GM18909 (cell line): ENCODE results near the gene KIAA1671.

Source experiments
- ATAC-seq: cut with Tn5 transposase; IDR thresholded peaks from one replicate; pipeline ENCODE4 v1.9.1; 2021; ENCODE audit warnings: mild to moderate bottlenecking; ENCODE audit not compliant: unreplicated experiment, poor library complexity

The KIAA1671 gene

DNA sequence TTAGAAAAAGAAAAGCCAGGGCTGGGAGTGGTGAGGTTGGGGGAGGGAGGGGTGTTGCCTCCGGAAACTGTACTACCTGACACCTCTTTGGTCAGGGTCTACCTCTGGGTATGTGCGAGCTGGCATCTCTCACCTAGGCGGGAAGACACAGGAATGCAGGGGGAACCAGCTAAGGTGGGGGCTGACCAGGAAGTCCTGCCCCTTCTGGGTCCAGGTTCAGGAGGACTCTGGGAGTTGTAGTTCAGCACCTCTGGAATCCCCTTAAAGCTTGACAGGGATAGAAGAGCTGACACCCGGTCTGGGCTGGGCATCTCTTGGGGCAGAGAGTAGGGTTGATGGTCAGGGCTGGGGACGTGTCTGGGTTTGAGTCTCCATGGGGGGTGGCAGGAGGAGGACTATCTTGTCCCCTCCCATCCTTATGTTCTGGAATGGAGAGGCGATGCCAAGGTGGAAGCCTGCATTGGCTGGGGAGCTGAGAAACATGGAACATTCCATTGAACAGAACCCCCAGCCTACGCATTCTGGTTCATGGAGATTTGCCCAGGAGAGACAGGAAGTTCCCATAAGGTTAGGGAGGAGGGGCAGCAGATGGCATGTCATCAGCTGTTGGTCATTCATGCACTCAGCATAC lies 2.1 kb upstream of the KIAA1671 start:
- no peak for ATAC-seq

DNA sequence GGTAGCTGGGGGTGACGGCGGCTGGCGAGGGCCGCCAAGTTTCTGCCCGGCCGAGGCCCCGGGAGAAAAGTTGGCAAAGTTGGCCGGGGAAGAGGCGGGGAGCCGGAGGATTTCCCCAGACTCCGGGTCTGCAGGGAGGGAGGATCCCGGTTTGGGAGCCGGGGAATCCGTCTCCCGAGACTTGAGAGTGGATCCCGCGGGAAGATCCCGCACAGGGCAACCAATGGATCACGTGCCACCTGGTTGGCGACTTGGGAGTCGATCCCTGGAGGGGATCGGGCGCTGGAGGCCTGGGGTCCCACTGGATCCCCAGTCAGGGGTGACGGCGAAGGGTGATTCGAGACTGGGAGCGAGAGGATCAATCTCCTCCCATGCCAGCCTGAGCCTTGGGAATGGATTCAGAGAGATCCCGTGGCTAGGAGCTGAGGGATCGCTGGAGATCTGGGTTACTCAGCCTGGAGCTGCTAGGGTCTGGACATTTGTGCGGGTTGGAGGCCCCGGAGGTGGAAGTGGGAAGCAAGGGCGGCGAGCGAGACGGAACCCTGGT lies 394 bp downstream of the KIAA1671 start:
- peak; percentile 3 for ATAC-seq

DNA sequence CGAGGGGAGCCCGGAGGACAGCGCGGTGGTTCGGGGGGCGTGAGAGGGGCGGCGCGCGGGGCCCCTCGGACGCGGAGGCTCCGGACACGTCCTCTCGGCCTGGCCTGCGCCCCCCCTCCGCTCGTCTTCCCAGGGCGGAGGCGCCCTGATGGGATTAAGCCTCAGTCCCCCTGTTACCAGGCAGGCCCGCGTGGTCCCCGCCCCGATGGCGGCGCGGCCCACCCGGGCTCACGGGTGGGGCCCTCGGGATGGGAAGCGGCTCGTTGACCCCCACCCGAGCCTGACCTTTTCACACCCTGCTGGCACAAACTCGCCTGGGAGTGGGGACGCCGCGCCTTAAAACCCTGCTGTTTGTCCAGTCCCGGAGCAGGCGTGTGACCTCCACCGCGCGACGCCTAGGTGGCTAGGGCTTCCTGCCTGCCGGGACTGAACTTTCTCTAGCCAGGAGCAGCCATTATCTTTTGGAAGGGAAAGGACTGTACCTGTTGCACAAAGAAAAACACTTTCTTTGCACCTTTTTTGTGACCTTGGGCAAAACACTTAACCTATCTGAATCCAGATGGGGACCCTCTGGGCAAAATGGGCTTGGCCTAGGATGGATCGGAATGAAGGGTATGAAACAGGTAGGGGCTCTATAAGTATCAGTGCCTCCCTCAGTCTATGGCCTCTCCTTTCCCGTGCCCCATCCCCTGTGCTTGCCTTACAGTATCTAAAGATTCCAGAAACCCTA lies 1.0 kb downstream of the KIAA1671 start:
- ATAC-seq: no peak

DNA sequence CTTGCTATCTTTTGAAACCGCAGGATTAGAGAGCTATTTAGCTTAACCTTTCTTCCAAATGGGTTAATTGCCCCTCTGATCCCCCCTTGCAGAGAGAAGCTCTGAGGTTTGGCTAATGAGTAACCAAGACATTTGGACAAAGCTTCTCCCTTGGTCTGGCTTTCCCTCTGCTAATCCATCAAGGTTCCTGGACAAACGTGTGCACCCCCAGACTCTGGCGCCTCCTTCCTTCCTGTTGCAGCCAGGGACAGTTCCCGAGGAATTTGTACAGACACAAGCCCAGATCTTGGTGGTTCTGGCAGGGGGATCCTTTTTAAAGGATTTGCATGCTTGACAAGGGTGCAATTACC lies 1.6 kb downstream of the KIAA1671 start:
- no peak for ATAC-seq

DNA sequence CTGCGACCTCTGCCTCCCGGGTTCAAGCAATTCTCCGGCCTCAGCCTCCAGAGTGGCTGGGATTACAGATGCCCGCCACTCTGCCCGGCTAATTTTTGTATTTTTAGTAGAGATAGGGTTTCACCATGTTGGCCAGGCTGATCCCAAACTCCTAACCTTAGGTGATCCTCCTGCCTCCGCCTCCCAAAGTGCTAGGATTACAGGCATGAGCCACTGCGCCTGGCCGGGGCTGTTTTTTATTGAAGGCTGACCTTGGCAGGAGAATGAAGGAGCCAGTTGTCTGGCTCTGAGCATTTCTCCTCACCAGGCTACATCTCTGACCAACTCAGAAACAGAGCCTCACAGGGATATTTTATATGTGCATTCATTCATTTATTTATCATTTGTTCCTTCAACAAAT lies 2.3 kb downstream of the KIAA1671 start:
- ATAC-seq: no peak

DNA sequence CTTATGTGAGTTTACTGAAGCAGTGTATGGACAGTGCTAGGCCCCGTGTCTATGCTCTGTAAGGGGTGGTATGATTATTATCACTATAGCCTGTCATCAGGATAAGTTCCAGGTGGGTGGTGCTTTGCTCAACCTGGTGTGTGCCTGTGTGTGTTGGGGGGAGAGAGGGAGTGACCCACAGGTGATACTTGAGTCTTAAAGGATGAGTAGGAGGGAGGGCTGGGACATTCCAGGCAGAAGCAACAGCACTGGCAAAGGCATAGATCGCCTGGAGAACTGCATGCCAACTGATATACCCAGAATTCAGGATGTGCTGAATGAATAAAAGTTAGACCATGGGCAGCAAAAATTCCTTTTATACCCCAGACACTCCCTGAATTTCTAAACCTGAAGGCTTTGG lies 4.5 kb downstream of the KIAA1671 start:
- no peak for ATAC-seq

DNA sequence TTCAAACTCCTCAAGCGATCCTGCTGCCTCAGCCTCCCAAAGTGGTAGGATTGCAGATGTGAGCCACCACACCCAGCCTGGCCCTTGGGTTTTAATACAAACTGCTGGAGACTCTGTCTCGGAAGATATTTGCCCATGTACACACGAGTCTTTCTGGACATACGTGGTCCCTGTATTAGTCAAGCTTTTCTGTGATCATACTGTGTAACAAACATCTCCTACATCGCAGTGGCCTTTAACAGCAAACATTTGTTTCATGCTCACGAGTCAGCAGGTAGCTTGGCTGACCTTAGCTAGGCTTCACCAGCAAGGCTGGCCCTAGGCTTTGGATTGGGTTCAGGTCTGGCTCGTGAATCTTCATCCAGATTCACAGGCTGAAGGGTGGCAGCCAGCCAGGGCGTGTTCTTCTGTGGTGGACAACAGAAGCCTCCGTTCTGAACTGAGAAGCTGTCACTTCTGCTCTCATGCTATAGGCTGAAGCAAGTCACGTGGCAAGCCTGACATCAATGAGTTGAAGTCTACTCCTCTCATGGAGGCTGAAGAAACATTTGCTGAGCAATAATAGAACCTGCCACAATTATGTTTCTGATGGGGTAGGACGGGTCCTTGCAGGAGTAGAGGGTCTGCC lies 8.8 kb downstream of the KIAA1671 start:
- no peak for ATAC-seq

DNA sequence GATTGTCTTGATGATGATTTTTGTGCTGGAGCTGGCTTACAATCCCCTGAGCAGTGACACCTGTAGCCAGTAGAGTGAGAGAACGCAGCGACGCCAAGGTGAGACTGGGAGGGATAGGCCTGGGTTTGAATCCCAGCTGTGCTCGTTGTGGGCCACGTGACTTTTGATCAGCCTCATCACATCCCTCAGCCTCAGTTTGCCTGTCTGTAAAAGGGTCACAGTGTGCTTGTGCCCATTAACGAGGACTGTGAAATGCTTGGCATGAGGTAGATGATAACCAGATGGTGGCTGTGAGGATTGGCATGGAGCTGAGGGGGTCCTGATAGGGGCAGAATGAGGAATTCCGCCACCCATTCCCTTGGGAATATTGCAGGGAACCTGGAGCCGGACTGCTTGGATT lies 9.6 kb downstream of the KIAA1671 start:
- no peak for ATAC-seq

DNA sequence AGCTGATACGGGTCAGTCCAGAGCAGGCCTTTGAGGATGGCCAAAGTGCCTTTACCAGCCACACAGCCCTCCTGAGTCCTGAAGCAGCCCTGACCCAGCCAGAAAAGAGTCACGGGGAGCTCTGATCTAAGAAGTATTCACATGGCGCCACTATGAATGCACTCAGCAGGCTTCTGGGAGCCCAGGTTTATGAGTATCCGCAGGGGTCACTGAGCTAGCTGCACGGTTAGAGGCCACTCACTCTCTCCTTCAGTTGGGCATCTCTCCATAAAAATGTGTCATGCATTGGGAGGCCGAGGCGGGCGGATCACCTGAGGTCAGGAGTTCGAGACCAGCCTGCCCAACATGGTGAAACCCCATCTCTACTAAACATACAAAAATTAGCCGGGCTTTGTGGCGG lies 10.3 kb downstream of the KIAA1671 start:
- ATAC-seq: no peak

DNA sequence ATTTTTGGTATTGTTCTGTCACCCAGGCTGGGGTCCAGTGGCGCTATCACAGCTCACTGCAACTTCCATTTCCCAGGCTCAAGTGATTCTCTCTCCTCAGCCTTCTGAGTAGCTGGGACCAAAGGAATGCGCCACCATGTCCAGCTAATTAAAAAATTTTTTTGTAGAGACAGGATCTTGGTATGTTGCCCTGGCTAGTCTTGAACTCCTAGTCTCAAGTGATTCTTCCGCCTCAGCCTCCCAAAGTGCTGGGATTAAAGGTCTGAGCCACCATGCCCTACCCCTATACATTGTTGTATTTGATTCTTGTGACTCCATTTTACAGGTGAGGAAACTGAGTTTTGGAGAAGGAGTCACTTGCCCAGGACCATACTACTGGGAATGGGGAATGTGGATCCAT lies 11.9 kb downstream of the KIAA1671 start:
- no peak for ATAC-seq

DNA sequence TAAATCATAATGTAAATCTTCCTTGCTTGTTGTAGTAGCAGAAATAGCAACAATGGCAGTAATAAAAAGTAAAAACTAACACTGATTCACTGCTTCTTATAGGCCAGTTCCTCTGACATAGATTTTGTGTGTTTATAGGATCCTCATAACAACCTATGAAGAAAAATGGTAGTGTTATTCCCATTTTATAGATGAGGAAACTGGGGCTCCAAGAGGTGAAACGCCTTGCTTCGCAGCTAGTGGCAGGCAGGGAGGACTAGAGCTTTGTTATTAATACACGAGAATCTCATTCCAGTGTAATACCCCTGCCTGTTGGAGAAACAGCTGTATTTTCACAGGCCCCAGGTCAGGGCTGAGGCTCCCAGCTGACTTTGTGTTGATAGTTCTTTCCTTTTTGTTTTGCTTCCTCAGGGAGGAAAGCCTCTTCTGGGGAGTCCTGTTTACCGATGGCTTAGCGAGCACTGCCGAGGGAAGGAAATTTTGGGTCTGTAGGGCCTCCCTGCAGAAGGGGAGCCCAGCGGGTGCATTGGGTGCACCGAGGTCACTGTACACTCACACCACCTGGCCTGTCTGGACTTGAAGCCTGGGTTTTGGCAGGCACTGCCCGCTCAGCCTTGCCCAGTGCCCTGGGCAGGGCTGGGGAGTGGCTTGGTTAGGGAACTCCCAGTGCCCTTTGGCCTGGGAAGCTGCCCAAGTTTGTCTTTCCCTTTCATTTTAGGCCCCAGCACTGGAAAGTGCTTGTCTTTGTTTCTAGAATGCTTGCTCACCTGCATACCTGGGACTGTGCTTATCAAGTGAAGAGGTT lies 13.5 kb downstream of the KIAA1671 start:
- no peak for ATAC-seq

DNA sequence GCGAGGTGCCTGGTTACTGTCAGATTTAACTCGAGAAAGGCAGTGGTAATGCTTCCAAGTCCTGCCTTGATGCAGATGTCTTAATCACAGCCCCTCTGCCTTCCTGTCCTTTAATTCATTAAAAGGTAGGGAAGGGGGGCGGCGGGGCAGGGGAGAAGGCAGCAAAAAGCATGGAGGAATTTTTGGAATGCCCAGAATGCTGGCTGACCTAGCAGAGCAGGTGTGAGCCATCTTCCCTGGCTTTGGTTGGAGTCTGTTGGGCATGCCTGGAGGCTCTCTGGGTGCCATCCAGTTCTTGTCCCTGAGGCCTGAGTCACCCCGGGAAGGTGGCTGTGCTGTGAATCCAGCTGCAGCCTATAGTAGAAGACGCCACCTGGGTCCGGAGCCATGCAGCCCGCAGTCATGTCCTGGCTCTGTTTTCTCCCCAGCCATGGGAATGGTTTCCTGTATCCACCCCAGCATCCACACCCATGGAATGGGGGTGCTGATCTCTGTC lies 15.6 kb downstream of the KIAA1671 start:
- no peak for ATAC-seq

DNA sequence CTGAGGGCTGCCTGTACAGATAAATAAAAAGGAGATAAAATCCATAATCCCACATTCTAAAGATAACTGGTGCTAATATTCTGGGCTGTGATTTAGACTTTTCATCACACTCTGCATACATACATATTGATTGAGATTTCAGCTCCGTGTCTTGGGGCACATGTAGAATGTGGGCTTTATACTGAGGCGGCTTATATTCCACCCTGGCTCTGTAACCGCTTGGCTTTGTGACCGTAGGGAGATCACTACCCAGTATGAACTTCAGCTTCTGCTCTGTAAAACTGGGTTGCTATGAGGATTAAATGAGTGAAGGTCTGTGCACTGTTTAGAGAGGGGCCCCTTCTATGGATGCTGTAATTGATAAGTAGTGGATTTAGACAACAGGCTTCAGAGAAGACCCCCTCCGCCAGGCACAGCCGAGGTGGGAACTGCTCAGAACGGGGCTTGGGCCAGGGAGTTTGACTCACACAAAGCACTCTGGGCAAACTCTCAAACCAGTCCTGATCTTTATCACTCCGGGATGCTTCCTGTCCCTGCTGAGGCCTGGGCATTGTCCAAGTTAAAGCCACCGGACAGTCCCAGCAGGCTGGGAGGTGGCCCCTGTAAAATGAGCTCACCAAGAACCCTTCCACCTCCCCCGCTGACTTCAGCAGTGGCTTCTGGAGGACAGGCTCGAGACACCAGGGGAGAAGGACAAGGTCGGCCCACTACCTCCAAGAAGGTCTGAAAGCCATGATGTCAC lies 17.2 kb downstream of the KIAA1671 start:
- ATAC-seq: no peak

DNA sequence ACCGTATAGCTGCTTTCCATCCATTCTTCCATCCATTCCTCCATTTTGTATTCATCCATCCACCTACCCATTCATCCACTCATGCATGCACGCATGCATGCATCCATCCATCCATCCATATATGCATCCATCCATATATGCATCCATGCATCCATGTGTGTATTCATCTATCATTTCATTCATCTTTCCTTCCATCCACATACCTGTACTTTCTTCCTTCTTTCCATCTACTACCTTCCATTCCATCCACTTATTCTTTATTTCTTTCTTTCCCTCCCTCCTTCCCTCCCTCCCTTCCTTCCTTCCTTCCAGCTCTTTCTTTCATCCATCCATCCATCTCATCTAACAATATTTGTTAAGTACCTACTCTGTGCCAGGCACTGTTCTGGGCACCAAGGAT lies 19.9 kb downstream of the KIAA1671 start:
- ATAC-seq: no peak

DNA sequence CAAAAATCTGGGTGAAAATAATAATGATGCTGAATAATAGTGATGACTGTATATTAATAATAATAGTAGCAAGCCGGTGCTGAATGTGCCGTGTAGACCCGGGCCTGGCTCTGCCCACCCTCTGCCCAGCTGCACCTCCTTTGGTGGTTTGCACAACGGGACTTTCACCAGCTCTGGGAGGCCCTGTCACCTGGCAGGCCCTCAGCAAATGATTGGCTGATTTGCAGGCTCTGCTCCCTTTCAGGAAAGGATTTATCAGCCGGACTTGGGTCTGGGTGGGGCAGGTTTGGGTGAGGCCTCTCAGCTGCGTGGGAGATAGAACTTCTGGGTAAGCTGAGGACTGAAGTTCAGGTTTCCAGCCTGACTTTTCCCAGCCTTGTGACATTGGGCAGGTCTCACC lies 21.4 kb downstream of the KIAA1671 start:
- ATAC-seq: no peak

DNA sequence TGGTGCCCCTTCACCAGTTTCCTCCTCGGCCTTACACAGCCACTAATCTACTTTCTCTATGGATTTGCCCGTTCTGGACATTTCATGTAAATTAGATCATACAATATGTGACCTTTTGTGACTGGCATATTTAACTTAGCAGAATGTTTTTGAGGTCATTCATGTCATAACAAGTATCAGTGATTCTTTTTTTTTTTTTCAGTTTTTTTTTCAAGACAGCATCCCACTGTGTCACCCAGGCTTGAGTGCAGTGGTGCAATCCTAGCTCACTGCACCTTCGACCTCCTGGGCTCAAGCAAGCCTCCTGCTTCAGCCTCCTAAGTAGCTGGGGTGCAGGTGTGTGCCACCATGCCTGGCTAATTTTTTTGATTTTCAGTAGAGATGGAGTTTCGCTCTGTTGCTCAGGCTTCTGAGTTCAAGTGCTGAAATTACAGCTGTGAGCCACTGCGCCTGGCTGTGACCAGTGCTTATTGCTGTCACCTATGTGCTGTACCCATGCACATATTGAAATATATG lies 22.7 kb downstream of the KIAA1671 start:
- no peak for ATAC-seq

DNA sequence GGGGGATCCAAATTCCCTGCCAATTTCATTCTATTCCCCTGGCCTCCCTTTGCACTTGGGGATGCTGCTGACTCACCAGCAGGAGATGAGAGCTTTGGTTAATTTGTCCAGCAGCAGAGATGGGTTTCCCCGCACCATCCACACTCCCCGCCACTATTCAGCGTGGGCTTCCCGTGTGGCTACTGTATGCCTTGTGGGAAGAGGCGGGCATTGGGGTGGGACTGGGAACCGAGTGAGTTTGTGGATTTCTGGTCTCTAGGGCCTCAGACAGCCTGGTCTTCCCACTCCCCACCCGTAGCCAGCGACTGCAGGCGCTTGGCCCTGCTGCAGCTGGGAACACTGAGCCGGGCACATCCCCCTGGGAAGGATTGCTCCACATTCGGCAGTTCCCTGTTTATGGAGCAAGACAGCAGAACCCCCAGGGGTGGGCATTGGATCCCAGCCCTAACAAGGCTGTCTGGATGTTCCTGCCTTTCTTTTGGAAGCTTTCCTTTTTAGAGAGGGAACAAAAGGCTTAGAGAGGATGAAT lies 23.4 kb downstream of the KIAA1671 start:
- ATAC-seq: no peak

DNA sequence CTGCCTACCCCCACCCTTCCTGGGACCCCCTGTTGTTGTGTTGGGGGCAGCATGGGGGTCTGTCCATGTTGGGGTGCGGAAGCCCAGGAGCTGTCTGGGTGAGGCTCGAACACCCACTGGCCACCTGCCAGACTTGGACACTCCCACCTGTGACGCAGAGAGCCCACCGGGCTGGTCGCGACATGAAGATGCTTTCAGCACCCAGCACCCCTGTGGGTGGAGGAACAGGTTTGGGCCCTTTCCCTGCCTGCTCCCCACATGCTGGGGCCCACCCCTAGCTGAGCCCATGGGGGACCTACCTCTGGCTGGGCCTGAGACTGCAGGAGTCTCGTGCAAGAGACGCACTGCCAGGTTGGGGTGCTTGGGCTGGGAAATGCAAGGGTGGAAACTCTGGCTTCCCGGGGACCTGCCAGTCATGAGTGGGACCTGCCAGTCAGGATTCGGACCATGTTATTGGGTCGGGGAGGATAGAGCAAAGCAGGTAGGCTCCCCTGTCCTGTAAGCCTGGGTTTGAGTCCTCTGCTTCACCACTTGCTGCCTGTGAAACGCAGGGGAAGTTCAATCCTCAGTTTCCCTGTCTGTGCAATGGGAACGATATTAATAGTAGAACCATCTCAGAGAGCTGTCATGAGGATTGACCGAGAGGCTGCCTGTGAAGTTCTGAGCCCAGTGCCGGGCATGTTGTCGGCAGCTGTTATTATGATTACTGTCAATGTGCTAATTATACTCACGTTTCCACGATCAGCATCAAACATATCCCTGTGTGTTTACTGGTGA lies 24.1 kb downstream of the KIAA1671 start:
- ATAC-seq: no peak
